ENCODE measurements around the gene CBX1.
"Not testable (repeated sequence)": the region's sequence is repeated elsewhere in the genome, so short reads cannot be mapped to it uniquely, and the experiment has no call there.

The CBX1 gene

DNA sequence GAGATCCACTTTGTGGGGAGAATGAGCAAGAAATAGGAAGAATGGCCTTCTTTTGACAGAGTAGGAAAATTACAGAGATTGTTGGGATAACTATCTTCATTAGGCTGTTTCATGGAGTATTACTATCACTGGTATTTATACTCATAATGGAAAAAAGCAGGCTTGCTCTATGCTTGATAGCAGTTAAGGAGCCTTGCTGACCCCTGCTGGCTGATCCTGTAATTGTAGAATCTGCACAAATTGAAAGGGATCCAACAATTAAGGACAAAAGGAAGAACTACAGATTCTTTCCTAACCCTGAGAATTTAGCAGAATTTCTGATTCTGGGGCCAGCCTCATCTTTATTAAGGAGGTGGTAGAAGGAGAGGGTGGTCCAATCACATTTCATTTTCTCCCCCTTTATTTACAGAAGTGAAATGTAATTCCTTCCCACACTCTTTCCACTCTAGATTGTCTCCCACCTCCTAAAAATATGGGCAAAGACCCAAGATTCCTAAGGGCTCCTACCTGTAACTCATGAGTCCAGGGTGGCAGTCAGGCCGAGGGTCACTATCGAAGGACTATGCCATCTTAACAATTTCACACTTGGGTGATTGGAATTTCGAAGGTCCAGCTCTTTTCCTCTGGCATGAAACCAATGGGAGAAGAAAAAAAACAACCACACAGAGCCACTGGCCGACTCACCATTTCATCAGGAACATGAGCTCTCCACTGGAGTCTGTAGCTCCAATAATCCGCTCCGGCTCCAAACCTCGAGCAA is 26.8 kb downstream of the CBX1 start:
- Histone ChIP-seq H3K36me3 (ENCODE audit: control insufficient read depth in 2 of 2, insufficient read depth in 2 of 2, low read length in 2 of 2) (peaks cover 23 to 30% of the 10 kb centered on the region in 2 donors), H3K9me3 (ENCODE audit: control insufficient read depth in 2 of 2, low read length in 2 of 2) (no peaks in the 10 kb centered on the region), H3K9ac (ENCODE audit: low read depth in 1 of 2, low read length in 2 of 2) (no peak overlapping the region), H3K4me3 (ENCODE audit: low read length in 2 of 2) (no peak overlapping the region), H3K4me1 (ENCODE audit: control insufficient read depth in 2 of 2, insufficient read depth in 2 of 2, low read length in 2 of 2) (no peaks in the 10 kb centered on the region), H3K27ac (ENCODE audit: low read depth in 2 of 2, low read length in 2 of 2) (no peak overlapping the region), H3K27me3 (ENCODE audit: control insufficient read depth in 2 of 2, insufficient read depth in 2 of 2, low read length in 2 of 2) (no peaks in the 10 kb centered on the region)

DNA sequence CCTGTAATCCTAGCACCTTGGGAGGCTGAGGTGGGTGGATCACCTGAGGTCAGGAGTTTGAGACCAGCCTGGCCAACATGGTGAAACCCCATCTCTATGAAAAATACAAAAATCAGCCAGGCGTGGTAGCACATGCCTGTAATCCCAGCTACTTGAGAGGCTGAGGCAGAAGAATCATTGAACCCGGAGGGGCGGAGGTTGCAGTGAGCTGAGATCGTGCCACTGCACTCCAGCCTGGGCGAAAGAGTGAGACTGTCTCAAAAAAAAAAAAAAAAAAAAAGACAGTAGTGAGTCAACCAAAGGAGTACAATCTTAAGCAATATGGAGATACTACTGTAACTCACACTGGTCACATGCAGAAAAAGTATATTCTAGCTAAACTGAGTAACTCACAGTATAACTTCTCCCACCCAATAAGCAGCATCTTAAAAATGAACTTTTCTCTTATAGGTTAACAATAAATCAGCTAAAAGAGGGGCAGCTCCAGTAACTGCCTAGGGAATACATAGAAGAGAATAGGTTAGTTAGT is 27.6 kb downstream of the CBX1 start:
- not testable (repeated sequence) for H3K4me1 ChIP-seq (ENCODE audit: control insufficient read depth in 2 of 2, insufficient read depth in 2 of 2, low read length in 2 of 2); H3K9ac ChIP-seq (ENCODE audit: low read depth in 1 of 2, low read length in 2 of 2); H3K4me3 ChIP-seq (ENCODE audit: low read length in 2 of 2); H3K9me3 ChIP-seq (ENCODE audit: control insufficient read depth in 2 of 2, low read length in 2 of 2); H3K27me3 ChIP-seq (ENCODE audit: control insufficient read depth in 2 of 2, insufficient read depth in 2 of 2, low read length in 2 of 2); H3K27ac ChIP-seq (ENCODE audit: low read depth in 2 of 2, low read length in 2 of 2)
- peaks cover 25 to 33% of the 10 kb centered on the region in 2 donors for H3K36me3 ChIP-seq (ENCODE audit: control insufficient read depth in 2 of 2, insufficient read depth in 2 of 2, low read length in 2 of 2)

GRCh38 chr17:48072811-48073210 is 28.5 kb downstream of the CBX1 start:
- not testable (repeated sequence) for H3K27me3 ChIP-seq (ENCODE audit: control insufficient read depth in 2 of 2, insufficient read depth in 2 of 2, low read length in 2 of 2); H3K4me1 ChIP-seq (ENCODE audit: control insufficient read depth in 2 of 2, insufficient read depth in 2 of 2, low read length in 2 of 2); H3K27ac ChIP-seq (ENCODE audit: low read depth in 2 of 2, low read length in 2 of 2); H3K9me3 ChIP-seq (ENCODE audit: control insufficient read depth in 2 of 2, low read length in 2 of 2); H3K9ac ChIP-seq (ENCODE audit: low read depth in 1 of 2, low read length in 2 of 2); H3K4me3 ChIP-seq (ENCODE audit: low read length in 2 of 2)
- H3K36me3 ChIP-seq (ENCODE audit: control insufficient read depth in 2 of 2, insufficient read depth in 2 of 2, low read length in 2 of 2), result peaks cover 30 to 39% of the 10 kb centered on the region in 2 donors

- Histone ChIP-seq H3K9me3 (ENCODE audit: control insufficient read depth in 2 of 2, low read length in 2 of 2) (no peaks in the 10 kb centered on the region), H3K4me1 (ENCODE audit: control insufficient read depth in 2 of 2, insufficient read depth in 2 of 2, low read length in 2 of 2) (no peaks in the 10 kb centered on the region), H3K27ac (ENCODE audit: low read depth in 2 of 2, low read length in 2 of 2) (no peak overlapping the region), H3K4me3 (ENCODE audit: low read length in 2 of 2) (no peak overlapping the region), H3K27me3 (ENCODE audit: control insufficient read depth in 2 of 2, insufficient read depth in 2 of 2, low read length in 2 of 2) (no peaks in the 10 kb centered on the region), H3K36me3 (ENCODE audit: control insufficient read depth in 2 of 2, insufficient read depth in 2 of 2, low read length in 2 of 2) (peaks cover 32 to 47% of the 10 kb centered on the region in 2 donors), H3K9ac (ENCODE audit: low read depth in 1 of 2, low read length in 2 of 2) (no peak overlapping the region)
Observed at GRCh38 chr17:48071654-48072053, 29.6 kb downstream of the CBX1 start.

DNA sequence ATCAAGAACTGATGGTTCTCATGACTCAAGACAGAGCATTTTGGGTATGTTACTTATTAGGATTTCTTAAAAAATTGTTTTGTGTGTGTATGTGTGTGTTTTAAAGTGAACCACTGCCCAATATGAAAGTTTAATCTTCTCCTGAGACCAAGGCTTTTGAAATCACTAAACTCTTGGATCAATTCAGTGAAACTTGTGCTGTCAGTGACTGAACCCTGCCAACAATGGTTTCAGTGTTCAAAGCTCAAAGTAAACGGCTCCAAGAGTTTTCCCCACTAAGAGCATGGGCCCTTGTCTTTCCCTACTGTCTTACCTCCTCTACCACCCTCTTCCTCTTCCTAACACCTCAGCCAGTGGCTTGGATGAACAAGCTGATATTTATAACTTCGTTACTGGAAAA is 31.1 kb downstream of the CBX1 start:
- H3K36me3 ChIP-seq (ENCODE audit: control insufficient read depth in 2 of 2, insufficient read depth in 2 of 2, low read length in 2 of 2), result peaks cover 37 to 58% of the 10 kb centered on the region in 2 donors

GRCh38 chr17:48068491-48068961 is 32.8 kb downstream of the CBX1 start:
- H3K9me3 ChIP-seq (ENCODE audit: control insufficient read depth in 2 of 2, low read length in 2 of 2), result no peaks in the 10 kb centered on the region
- H3K27me3 ChIP-seq (ENCODE audit: control insufficient read depth in 2 of 2, insufficient read depth in 2 of 2, low read length in 2 of 2), result no peaks in the 10 kb centered on the region
- no peaks in the 10 kb centered on the region for H3K4me1 ChIP-seq (ENCODE audit: control insufficient read depth in 2 of 2, insufficient read depth in 2 of 2, low read length in 2 of 2)
- no peak overlapping the region for H3K9ac ChIP-seq (ENCODE audit: low read depth in 1 of 2, low read length in 2 of 2)
- H3K27ac ChIP-seq (ENCODE audit: low read depth in 2 of 2, low read length in 2 of 2), result no peak overlapping the region
- no peak overlapping the region for H3K4me3 ChIP-seq (ENCODE audit: low read length in 2 of 2)
- H3K36me3 ChIP-seq (ENCODE audit: control insufficient read depth in 2 of 2, insufficient read depth in 2 of 2, low read length in 2 of 2), result peaks cover 41 to 65% of the 10 kb centered on the region in 2 donors

More for the DNA sequence above, 31.1 kb downstream of the CBX1 start:
- H3K27ac ChIP-seq (ENCODE audit: low read depth in 2 of 2, low read length in 2 of 2), result no peak overlapping the region
- no peak overlapping the region for H3K4me3 ChIP-seq (ENCODE audit: low read length in 2 of 2)
- no peaks in the 10 kb centered on the region for H3K4me1 ChIP-seq (ENCODE audit: control insufficient read depth in 2 of 2, insufficient read depth in 2 of 2, low read length in 2 of 2)
- H3K9me3 ChIP-seq (ENCODE audit: control insufficient read depth in 2 of 2, low read length in 2 of 2), result no peaks in the 10 kb centered on the region
- H3K9ac ChIP-seq (ENCODE audit: low read depth in 1 of 2, low read length in 2 of 2), result no peak overlapping the region
- no peaks in the 10 kb centered on the region for H3K27me3 ChIP-seq (ENCODE audit: control insufficient read depth in 2 of 2, insufficient read depth in 2 of 2, low read length in 2 of 2)

DNA sequence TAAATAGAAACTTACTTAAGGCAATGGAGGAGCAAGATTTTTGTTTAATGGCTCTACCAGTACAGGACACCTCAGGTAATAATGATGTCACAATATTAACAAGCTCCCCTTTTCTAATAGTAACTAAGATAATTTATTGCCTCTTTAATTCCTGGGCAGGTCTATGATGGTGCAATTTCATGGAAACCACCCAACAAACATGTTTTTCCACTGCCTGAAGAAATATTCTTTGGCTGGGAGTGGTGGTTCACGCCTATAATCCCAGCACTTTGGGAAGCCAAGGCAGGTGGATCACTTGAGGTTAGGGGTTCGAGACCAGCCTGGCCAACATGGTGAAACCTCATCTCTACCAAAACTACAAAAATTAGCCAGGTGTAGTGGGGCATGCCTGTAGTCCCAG is 33.5 kb downstream of the CBX1 start:
- not testable (repeated sequence) for H3K27ac ChIP-seq (ENCODE audit: low read depth in 2 of 2, low read length in 2 of 2); H3K4me1 ChIP-seq (ENCODE audit: control insufficient read depth in 2 of 2, insufficient read depth in 2 of 2, low read length in 2 of 2); H3K9me3 ChIP-seq (ENCODE audit: control insufficient read depth in 2 of 2, low read length in 2 of 2); H3K27me3 ChIP-seq (ENCODE audit: control insufficient read depth in 2 of 2, insufficient read depth in 2 of 2, low read length in 2 of 2); H3K9ac ChIP-seq (ENCODE audit: low read depth in 1 of 2, low read length in 2 of 2); H3K4me3 ChIP-seq (ENCODE audit: low read length in 2 of 2)
- peaks cover 46 to 65% of the 10 kb centered on the region in 2 donors for H3K36me3 ChIP-seq (ENCODE audit: control insufficient read depth in 2 of 2, insufficient read depth in 2 of 2, low read length in 2 of 2)

GRCh38 chr17:48067245-48067644 is 34.0 kb downstream of the CBX1 start:
- no peak overlapping the region for H3K9ac ChIP-seq (ENCODE audit: low read depth in 1 of 2, low read length in 2 of 2)
- H3K4me1 ChIP-seq (ENCODE audit: control insufficient read depth in 2 of 2, insufficient read depth in 2 of 2, low read length in 2 of 2), result no peaks in the 10 kb centered on the region
- H3K9me3 ChIP-seq (ENCODE audit: control insufficient read depth in 2 of 2, low read length in 2 of 2), result no peaks in the 10 kb centered on the region
- H3K27me3 ChIP-seq (ENCODE audit: control insufficient read depth in 2 of 2, insufficient read depth in 2 of 2, low read length in 2 of 2), result no peaks in the 10 kb centered on the region
- no peak overlapping the region for H3K27ac ChIP-seq (ENCODE audit: low read depth in 2 of 2, low read length in 2 of 2)
- H3K4me3 ChIP-seq (ENCODE audit: low read length in 2 of 2), result no peak overlapping the region
- peaks cover 50 to 69% of the 10 kb centered on the region in 2 donors for H3K36me3 ChIP-seq (ENCODE audit: control insufficient read depth in 2 of 2, insufficient read depth in 2 of 2, low read length in 2 of 2)

- H3K36me3 ChIP-seq (ENCODE audit: control insufficient read depth in 2 of 2, insufficient read depth in 2 of 2, low read length in 2 of 2), result peaks cover 55 to 73% of the 10 kb centered on the region in 2 donors
- H3K9me3 ChIP-seq (ENCODE audit: control insufficient read depth in 2 of 2, low read length in 2 of 2), result no peaks in the 10 kb centered on the region
- H3K27me3 ChIP-seq (ENCODE audit: control insufficient read depth in 2 of 2, insufficient read depth in 2 of 2, low read length in 2 of 2), result no peaks in the 10 kb centered on the region
- no peak overlapping the region for H3K4me3 ChIP-seq (ENCODE audit: low read length in 2 of 2)
- H3K27ac ChIP-seq (ENCODE audit: low read depth in 2 of 2, low read length in 2 of 2), result no peak overlapping the region
- no peak overlapping the region for H3K9ac ChIP-seq (ENCODE audit: low read depth in 1 of 2, low read length in 2 of 2)
- no peaks in the 10 kb centered on the region for H3K4me1 ChIP-seq (ENCODE audit: control insufficient read depth in 2 of 2, insufficient read depth in 2 of 2, low read length in 2 of 2)
Observed at GRCh38 chr17:48066656-48067055, 34.6 kb downstream of the CBX1 start.

GRCh38 chr17:48066192-48066591 is 35.1 kb downstream of the CBX1 start:
- Histone ChIP-seq H3K4me3 (ENCODE audit: low read length in 2 of 2) (no peak overlapping the region), H3K9ac (ENCODE audit: low read depth in 1 of 2, low read length in 2 of 2) (no peak overlapping the region), H3K27me3 (ENCODE audit: control insufficient read depth in 2 of 2, insufficient read depth in 2 of 2, low read length in 2 of 2) (no peaks in the 10 kb centered on the region), H3K9me3 (ENCODE audit: control insufficient read depth in 2 of 2, low read length in 2 of 2) (no peaks in the 10 kb centered on the region), H3K4me1 (ENCODE audit: control insufficient read depth in 2 of 2, insufficient read depth in 2 of 2, low read length in 2 of 2) (no peaks in the 10 kb centered on the region), H3K36me3 (ENCODE audit: control insufficient read depth in 2 of 2, insufficient read depth in 2 of 2, low read length in 2 of 2) (peaks cover 55 to 72% of the 10 kb centered on the region in 2 donors), H3K27ac (ENCODE audit: low read depth in 2 of 2, low read length in 2 of 2) (no peak overlapping the region)

Data from mucosa of rectum (tissue), 2 donors.